Gastrocnemius medialis (tissue), 4 donors: ENCODE measurements around the gene ANKRD17. TPM values are rescaled to one million over a fixed set of nuclear protein-coding genes. Genes with fewer than 3 reads are reported as not detected.
"Not testable (repeated sequence)": the region's sequence is repeated elsewhere in the genome, so short reads cannot be mapped to it uniquely, and the experiment has no call there.

Experiments
- ATAC-seq, 2 donors: fragments of 150-250 bp; one replicate each; pipeline ENCODE4 v1.9.1; 2016
- DNase-seq, 2 donors: peaks; one replicate each; pipeline ENCODE4 v3.0.0-alpha.2; 2019
- H3K27ac ChIP-seq, 4 donors: fragments of 200-600 bp; sonication (generic); 1 replicate in 1 of 4; 2 replicates in 3 of 4; pipeline ENCODE4 v1.5.1; 2016 to 2018; ENCODE audit warnings: mild to moderate bottlenecking in 2 of 4, moderate library complexity in 1 of 4
- H3K27me3 ChIP-seq, 3 donors: fragments of 200-600 bp; sonication (generic) in 2 of 3; 1 replicate in 1 of 3; 2 replicates in 2 of 3; pipeline versions ENCODE4 v1.5.1 to v1.6.0; 2016 to 2019; ENCODE audit warnings: mild to moderate bottlenecking in 1 of 3, moderate library complexity in 1 of 3
- H3K36me3 ChIP-seq, 2 donors: fragments of 200-600 bp; sonication (generic) in 1 of 2; one replicate each; pipeline ENCODE4 v1.5.1; 2017 to 2018
- H3K4me1 ChIP-seq, 2 donors: fragments of 200-600 bp; sonication (generic) in 1 of 2; one replicate each; pipeline ENCODE4 v1.5.1; 2016 to 2017; ENCODE audit warnings: mild to moderate bottlenecking in 2 of 2
- H3K4me3 ChIP-seq, 4 donors: fragments of 200-600 bp; sonication (generic) in 3 of 4; 1 replicate in 1 of 4; 2 replicates in 3 of 4; pipeline ENCODE4 v1.5.1; 2016 to 2019; ENCODE audit warnings: mild to moderate bottlenecking in 2 of 4
- H3K9me3 ChIP-seq, 3 donors: fragments of 200-600 bp; sonication (generic) in 2 of 3; 1 replicate in 1 of 3; 2 replicates in 2 of 3; pipeline ENCODE4 v1.5.1; 2016 to 2019
- CTCF ChIP-seq, 5 experiments: fragments of 450-650 bp in 3 of 5; fragments of 200-600 bp in 2 of 5; sonication (generic) in 2 of 5; IDR thresholded peaks in 4 of 5; conservative IDR thresholded peaks in 1 of 5; 1 replicate in 4 of 5; 2 replicates in 1 of 5; pipeline ENCODE4 v1.5.1; 2016 to 2019; ENCODE audit warnings: antibody characterized with exemption in 5 of 5, mild to moderate bottlenecking in 3 of 5, moderate library complexity in 3 of 5
- POLR2A ChIP-seq, 2 donors: fragments of 450-650 bp; IDR thresholded peaks; one replicate each; pipeline ENCODE4 v1.6.1; 2017; ENCODE audit warnings: antibody characterized with exemption in 2 of 2, mild to moderate bottlenecking in 2 of 2, moderate library complexity in 2 of 2
- in situ Hi-C, 4 donors: fragments of 200-750 bp; cut with MboI; loops; one replicate each; pipeline versions ENCODE4 v1.15.0 to v1.8.0; 2017; ENCODE audit warnings: low sequenced_read_pairs in 4 of 4
- intact Hi-C: fragments of 100-400 bp; cut with DNase I; formaldehyde crosslinking; loops from one replicate; pipeline ENCODE4 v1.15.1; 2023; ENCODE audit warnings: low total_unique reads
- total RNA-seq, 4 donors: library from RNA; depleted of rRNA; stranded (reverse); fragments of >200 nt; gene quantifications; one replicate each; pipeline versions ENCODE4 v1.1.0 to v1.2.3, GENCODE V29; 2016

ANKRD17 gene
- total RNA-seq, 4 donors from 2014 or later = 40.8 to 68.5 (median 54.8) TPM

- in situ Hi-C loops (loop anchor here in 2 of 4 donors (25.0 kb wide), 2 partner anchors 338 to 838 kb away; no protein-coding TSS in a partner anchor), intact Hi-C loops (no loop called here)
- Histone ChIP-seq H3K4me3 (no peak overlapping the region), H3K9me3 (no peaks in the 10 kb centered on the region), H3K27me3 (no peaks in the 10 kb centered on the region), H3K4me1 (no peaks in the 10 kb centered on the region), H3K36me3 (no peaks in the 10 kb centered on the region), H3K27ac (no peak overlapping the region)
- ATAC-seq (no peak), DNase-seq (no peak)
- TF ChIP-seq POLR2A (IDR thresholded peaks at IDR 0.05) = no peak
- TF ChIP-seq CTCF (IDR thresholded peaks at IDR 0.05 in 4 of 5, conservative IDR thresholded peaks at IDR 0.05 in 1 of 5) = no peak
These were observed 41.1 kb upstream of the ANKRD17 start for GRCh38 chr4:73299548-73300280.

GRCh38 chr4:73292661-73293060, 34.1 kb upstream of the ANKRD17 start:
- H3K27me3 ChIP-seq, H3K4me1 ChIP-seq, H3K9me3 ChIP-seq, ATAC-seq, H3K27ac ChIP-seq, DNase-seq, intact Hi-C loops, H3K36me3 ChIP-seq, in situ Hi-C loops, H3K4me3 ChIP-seq: not testable (repeated sequence)

GRCh38 chr4:73281982-73282381, 23.4 kb upstream of the ANKRD17 start:
- in situ Hi-C loops (no loop called here), intact Hi-C loops (no loop called here)
- ATAC-seq = no peak
- TF ChIP-seq CTCF (IDR thresholded peaks at IDR 0.05 in 4 of 5, conservative IDR thresholded peaks at IDR 0.05 in 1 of 5) (no peak), POLR2A (IDR thresholded peaks at IDR 0.05) (no peak)
- no peak overlapping the region for H3K4me3 ChIP-seq
- H3K27ac ChIP-seq = no peak overlapping the region
- no peaks in the 10 kb centered on the region for H3K36me3 ChIP-seq
- no peaks in the 10 kb centered on the region for H3K27me3 ChIP-seq
- no peak for DNase-seq
- no peaks in the 10 kb centered on the region for H3K4me1 ChIP-seq
- peaks cover 0 to 3% (median 0%) of the 10 kb centered on the region in 3 donors for H3K9me3 ChIP-seq

GRCh38 chr4:73281396-73281795, 22.8 kb upstream of the ANKRD17 start:
- TF ChIP-seq CTCF (IDR thresholded peaks at IDR 0.05 in 4 of 5, conservative IDR thresholded peaks at IDR 0.05 in 1 of 5) (no peak), POLR2A (IDR thresholded peaks at IDR 0.05) (no peak)
- intact Hi-C loops (no loop called here), in situ Hi-C loops (no loop called here)
- ATAC-seq (no peak), DNase-seq (no peak)
- no peaks in the 10 kb centered on the region for H3K27me3 ChIP-seq
- peaks cover 0 to 3% (median 0%) of the 10 kb centered on the region in 3 donors for H3K9me3 ChIP-seq
- no peaks in the 10 kb centered on the region for H3K36me3 ChIP-seq
- H3K4me3 ChIP-seq = no peak overlapping the region
- H3K27ac ChIP-seq = no peak overlapping the region
- H3K4me1 ChIP-seq = no peaks in the 10 kb centered on the region

- no peak for TF ChIP-seq POLR2A (IDR thresholded peaks at IDR 0.05)
- no peak for TF ChIP-seq CTCF (IDR thresholded peaks at IDR 0.05 in 4 of 5, conservative IDR thresholded peaks at IDR 0.05 in 1 of 5)
- no peaks in the 10 kb centered on the region for H3K36me3 ChIP-seq
- DNase-seq = no peak
- intact Hi-C loops = no loop called here
- H3K27me3 ChIP-seq = no peaks in the 10 kb centered on the region
- ATAC-seq = no peak
- H3K27ac ChIP-seq = no peak overlapping the region
- H3K9me3 ChIP-seq = peaks cover 0 to 3% (median 0%) of the 10 kb centered on the region in 3 donors
- no peaks in the 10 kb centered on the region for H3K4me1 ChIP-seq
- in situ Hi-C loops = no loop called here
- no peak overlapping the region for H3K4me3 ChIP-seq
These were observed 18.6 kb upstream of the ANKRD17 start for GRCh38 chr4:73277201-73277600.
